CD4-positive, alpha-beta memory T cell (primary cell): ENCODE measurements around the gene S100A5. TPM values are rescaled to one million over a fixed set of nuclear protein-coding genes. Genes with fewer than 3 reads are reported as not detected.
A peak's percentile ranks its signal among the peaks of the same experiment; 100 is the strongest.

Experiments used
- CTCF ChIA-PET: fragments of 350-600 bp; sonication (Branson Sonifier 250); formaldehyde crosslinking; loops from one replicate; lab custom pipeline; 2021; ENCODE audit warnings: inconsistent platforms; ENCODE audit not compliant: partially characterized antibody; lab: Charles Lee
- POLR2A ChIA-PET: fragments of 350-600 bp; sonication (Branson Sonifier 250); formaldehyde crosslinking; loops from one replicate; lab custom pipeline; 2021; ENCODE audit not compliant: partially characterized antibody; lab: Charles Lee
- DNase-seq, 5 donors: peaks; one replicate each; pipeline versions ENCODE4 v3.0.0 to v3.0.0-alpha.2; 2020 to 2022; ENCODE audit warnings: mixed read lengths in 1 of 5
- H3K27ac ChIP-seq: one replicate; pipeline ENCODE4 v1.7.0; 2013; ENCODE audit warnings: low read depth, low read length
- H3K27me3 ChIP-seq: 2 replicates; pipeline ENCODE4 v1.7.0; 2013; ENCODE audit warnings: mild to moderate bottlenecking, low read length, moderate library complexity; ENCODE audit not compliant: insufficient read depth
- H3K36me3 ChIP-seq: 2 replicates; pipeline ENCODE4 v1.7.0; 2013; ENCODE audit warnings: mild to moderate bottlenecking, low read length, moderate library complexity; ENCODE audit not compliant: insufficient read depth
- H3K4me1 ChIP-seq: 2 replicates; pipeline ENCODE4 v1.7.0; 2013; ENCODE audit warnings: mild to moderate bottlenecking, low read length, moderate library complexity; ENCODE audit not compliant: insufficient read depth
- H3K4me3 ChIP-seq, 2 donors: one replicate each; pipeline ENCODE4 v1.7.0; 2013; ENCODE audit warnings: low read length in 2 of 2, mild to moderate bottlenecking in 1 of 2
- H3K9me3 ChIP-seq, 2 donors: one replicate each; pipeline ENCODE4 v1.7.0; 2013; ENCODE audit warnings: low read length in 2 of 2, control low read depth in 1 of 2; ENCODE audit not compliant: control insufficient read depth in 1 of 2
- H3K27ac Mint-ChIP-seq, 7 donors: one replicate each; pipeline ENCODE4 v1.8.0; 2020 to 2021; ENCODE audit warnings: mixed read lengths in 7 of 7, mild to moderate bottlenecking in 6 of 7, inconsistent platforms in 3 of 7, moderate library complexity in 3 of 7
- H3K27me3 Mint-ChIP-seq, 2 donors: one replicate each; pipeline ENCODE4 v1.8.0; 2020 to 2021; ENCODE audit warnings: mixed read lengths in 2 of 2
- H3K36me3 Mint-ChIP-seq, 2 donors: one replicate each; pipeline ENCODE4 v1.8.0; 2020 to 2021; ENCODE audit warnings: mixed read lengths in 2 of 2, inconsistent platforms in 1 of 2, mild to moderate bottlenecking in 1 of 2
- H3K4me1 Mint-ChIP-seq, 4 donors: one replicate each; pipeline ENCODE4 v1.8.0; 2020 to 2021; ENCODE audit warnings: mixed read lengths in 4 of 4, mild to moderate bottlenecking in 1 of 4
- H3K4me3 Mint-ChIP-seq, 8 donors: one replicate each; pipeline ENCODE4 v1.8.0; 2020 to 2021; ENCODE audit warnings: mixed read lengths in 8 of 8, mild to moderate bottlenecking in 7 of 8, moderate library complexity in 6 of 8, inconsistent platforms in 3 of 8
- H3K9me3 Mint-ChIP-seq, 8 donors: one replicate each; pipeline ENCODE4 v1.8.0; 2020 to 2021; ENCODE audit warnings: mixed read lengths in 8 of 8, mild to moderate bottlenecking in 5 of 8, inconsistent platforms in 3 of 8, moderate library complexity in 1 of 8
- intact Hi-C: fragments of 100-400 bp; cut with micrococcal nuclease; formaldehyde crosslinking; loops from one replicate; pipeline ENCODE4 v1.15.1; 2023
- polyA plus RNA-seq, 2 donors: library from polyadenylated mRNA; unstranded; fragments of 300-500 nt; fragmentation: Illumina TruSeq; gene quantifications; one replicate each; pipeline ENCODE4 v1.2.3, GENCODE V29; 2021
- total RNA-seq, 2 experiments: library from RNA; stranded (reverse); gene quantifications; one replicate each; pipeline ENCODE4 v1.2.3, GENCODE V29; 2021

S100A5 gene
- total and polyA plus RNA-seq, 4 experiments from 2014 or later: 0.93 to 1.8 (median 1.5) TPM; not detected in 1

GRCh38 chr1:153513666-153514065 lies 27.1 kb downstream of the S100A5 start:
- intact Hi-C loops: no loop called here
- no peak overlapping the region for H3K4me3 ChIP-seq
- H3K27ac ChIP-seq: no peak overlapping the region
- Mint-ChIP-seq H3K36me3 (no peaks in the 10 kb centered on the region), H3K4me1 (peaks cover 3 to 11% (median 6%) of the 10 kb centered on the region in 4 donors), H3K27ac (peak overlapping the region in 1 of 7 donors; percentile 36), H3K4me3 (no peak overlapping the region), H3K9me3 (no peaks in the 10 kb centered on the region), H3K27me3 (no peaks in the 10 kb centered on the region)
- no peaks in the 10 kb centered on the region for H3K36me3 ChIP-seq
- H3K4me1 ChIP-seq: peaks cover 10% of the 10 kb centered on the region
- no peaks in the 10 kb centered on the region for H3K27me3 ChIP-seq
- ChIA-PET POLR2A (no interaction called here), CTCF (interaction anchor here (0.7 to 12.4 kb wide), 5 partner anchors 19 to 100 kb away, joined by 3 to 243 read pairs (median 7); no protein-coding TSS in a partner anchor)
- no peak for DNase-seq
- H3K9me3 ChIP-seq: no peaks in the 10 kb centered on the region

DNA sequence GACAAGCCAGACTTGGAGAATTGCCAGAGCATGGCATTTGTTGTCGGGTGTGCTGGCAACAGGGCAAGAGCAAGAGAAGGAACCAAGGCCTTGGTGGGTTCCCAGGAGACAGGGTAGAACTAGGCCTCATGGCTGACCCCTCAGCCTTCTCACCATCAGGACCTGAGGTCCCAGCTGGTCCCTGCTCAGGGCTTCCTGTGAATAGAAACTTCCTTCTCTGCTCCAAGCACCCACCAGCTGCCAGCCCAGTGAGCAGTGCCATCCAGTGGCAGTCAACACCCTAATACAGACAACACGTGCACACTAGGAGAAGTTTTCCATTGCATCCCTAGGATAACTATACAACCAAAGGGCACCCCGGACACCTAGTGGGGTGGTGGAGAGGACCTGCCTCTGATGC lies 27.7 kb downstream of the S100A5 start:
- Mint-ChIP-seq H3K36me3 (no peaks in the 10 kb centered on the region), H3K27me3 (no peaks in the 10 kb centered on the region), H3K27ac (peak overlapping the region in 2 of 7 donors; percentile 36 to 68), H3K4me3 (no peak overlapping the region), H3K4me1 (peaks cover 3 to 11% (median 5%) of the 10 kb centered on the region in 4 donors), H3K9me3 (no peaks in the 10 kb centered on the region)
- DNase-seq: no peak
- Histone ChIP-seq H3K9me3 (no peaks in the 10 kb centered on the region), H3K4me1 (peaks cover 10% of the 10 kb centered on the region), H3K36me3 (no peaks in the 10 kb centered on the region), H3K27ac (no peak overlapping the region), H3K27me3 (no peaks in the 10 kb centered on the region), H3K4me3 (no peak overlapping the region)
- ChIA-PET POLR2A (no interaction called here), CTCF (interaction anchor here (0.7 to 12.4 kb wide), 3 partner anchors 19 to 58 kb away, joined by 3 to 243 read pairs (median 74); no protein-coding TSS in a partner anchor)
- intact Hi-C loops: no loop called here

DNA sequence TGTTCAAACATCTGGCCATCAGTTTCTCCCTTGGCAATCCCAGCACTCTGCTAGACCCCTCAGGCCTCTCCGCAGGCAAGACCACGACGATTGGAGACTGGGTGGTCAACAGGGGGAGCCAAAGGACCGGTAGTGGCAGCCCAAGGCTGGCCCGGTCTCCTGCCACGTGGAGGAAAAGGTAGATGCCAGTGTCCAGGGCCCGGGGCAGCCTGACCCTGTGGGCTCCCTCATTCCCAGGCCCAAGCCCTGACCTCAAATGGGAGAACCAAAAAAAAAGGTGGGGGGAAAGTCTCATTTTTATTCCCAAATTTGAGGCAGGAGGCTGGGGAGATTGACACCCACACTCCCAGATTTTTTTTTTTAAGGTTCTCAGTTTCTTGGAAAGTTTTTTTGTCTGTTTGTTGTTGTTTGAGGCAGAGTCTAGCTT lies 29.7 kb downstream of the S100A5 start:
- H3K4me1 Mint-ChIP-seq: peaks cover 3 to 8% (median 5%) of the 10 kb centered on the region in 4 donors
- no peaks in the 10 kb centered on the region for H3K27me3 Mint-ChIP-seq
- H3K9me3 Mint-ChIP-seq: no peaks in the 10 kb centered on the region
- H3K36me3 ChIP-seq: no peaks in the 10 kb centered on the region
- no peak overlapping the region for H3K27ac ChIP-seq
- peak; percentile 67 to 72 (median 69) for DNase-seq
- no peak overlapping the region for H3K4me3 Mint-ChIP-seq
- no peaks in the 10 kb centered on the region for H3K36me3 Mint-ChIP-seq
- H3K4me1 ChIP-seq: peaks cover 8% of the 10 kb centered on the region
- ChIA-PET CTCF (interaction anchor here (0.7 to 12.4 kb wide), 41 partner anchors 10 to 280 kb away, joined by 3 to 243 read pairs (median 4); partner anchors contain the start of genes CHTOP, S100A1, S100A13 and S100A14), POLR2A (interaction anchor here (1.1 to 3.3 kb wide), 6 partner anchors 21 to 480 kb away, joined by 3 to 18 read pairs (median 8); partner anchors contain the start of genes RPS27 and S100A6)
- peak overlapping the region in 3 of 7 donors; percentile 30 to 49 (median 32) for H3K27ac Mint-ChIP-seq
- H3K4me3 ChIP-seq: no peak overlapping the region
- no peaks in the 10 kb centered on the region for H3K27me3 ChIP-seq
- intact Hi-C loops: loop anchor here (1.0 to 2.0 kb wide), 3 partner anchors 22 to 476 kb away; partner anchors contain the start of gene RAB13
- H3K9me3 ChIP-seq: no peaks in the 10 kb centered on the region

DNA sequence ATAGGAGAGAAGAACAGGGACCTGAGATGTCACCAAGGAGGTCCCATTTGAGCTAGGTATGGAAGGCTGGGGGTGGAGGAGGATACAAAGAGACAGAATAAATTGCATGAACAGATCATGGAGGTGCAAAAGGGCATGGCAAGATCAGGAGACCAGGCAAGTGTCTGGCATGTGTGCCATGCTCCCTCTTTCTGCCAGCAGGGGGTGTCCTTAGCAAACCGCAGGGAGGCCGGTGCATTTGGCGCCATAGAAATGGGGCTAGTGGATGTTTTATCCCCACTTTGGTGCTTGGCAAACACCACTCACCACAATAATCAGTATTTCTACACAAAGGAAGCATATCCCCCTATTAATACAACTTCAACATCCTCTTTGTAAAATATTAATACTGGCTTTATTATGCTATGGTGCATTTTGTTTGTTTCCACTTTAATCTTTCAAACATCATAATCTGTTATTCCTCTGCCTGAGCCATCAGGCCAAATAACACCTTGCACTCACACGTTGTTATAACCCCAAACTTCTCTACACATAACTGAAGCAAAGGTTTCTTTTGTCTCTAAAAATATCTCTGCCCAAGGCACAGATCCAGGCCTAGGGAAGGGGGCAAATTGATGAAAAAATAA lies 30.9 kb downstream of the S100A5 start:
- intact Hi-C loops: loop anchor here (1.0 to 2.0 kb wide), 3 partner anchors 107 to 477 kb away; partner anchors contain the start of gene RAB13
- no peak overlapping the region for H3K4me3 Mint-ChIP-seq
- peak overlapping the region in 1 of 7 donors; percentile 19 for H3K27ac Mint-ChIP-seq
- H3K27ac ChIP-seq: no peak overlapping the region
- H3K4me1 ChIP-seq: no peaks in the 10 kb centered on the region
- no peaks in the 10 kb centered on the region for H3K36me3 ChIP-seq
- no peaks in the 10 kb centered on the region for H3K9me3 ChIP-seq
- H3K27me3 Mint-ChIP-seq: no peaks in the 10 kb centered on the region
- peaks cover 3 to 6% (median 5%) of the 10 kb centered on the region in 4 donors for H3K4me1 Mint-ChIP-seq
- no peaks in the 10 kb centered on the region for H3K9me3 Mint-ChIP-seq
- peak; percentile 52 to 66 (median 58) for DNase-seq
- POLR2A ChIA-PET: interaction anchor here (1.0 to 3.3 kb wide), 7 partner anchors 22 to 481 kb away, joined by 3 to 18 read pairs (median 8); partner anchors contain the start of genes RPS27, S100A5 and S100A6
- no peak overlapping the region for H3K4me3 ChIP-seq
- CTCF ChIA-PET: interaction anchor here (0.6 to 12.4 kb wide), 24 partner anchors 11 to 476 kb away, joined by 3 to 243 read pairs (median 4); partner anchors contain the start of genes RAB13, S100A14, S100A2 and S100A4
- no peaks in the 10 kb centered on the region for H3K36me3 Mint-ChIP-seq
- H3K27me3 ChIP-seq: no peaks in the 10 kb centered on the region

GRCh38 chr1:153509036-153509435 lies 31.7 kb downstream of the S100A5 start:
- POLR2A ChIA-PET: interaction anchor here (3.3 kb wide), 1 partner anchor 23 kb away, joined by 18 read pairs; no protein-coding TSS in a partner anchor
- Mint-ChIP-seq H3K27me3 (no peaks in the 10 kb centered on the region), H3K4me3 (no peak overlapping the region), H3K27ac (no peak overlapping the region), H3K4me1 (peaks cover 3 to 6% (median 5%) of the 10 kb centered on the region in 4 donors), H3K9me3 (no peaks in the 10 kb centered on the region), H3K36me3 (no peaks in the 10 kb centered on the region)
- H3K27me3 ChIP-seq: no peaks in the 10 kb centered on the region
- no peaks in the 10 kb centered on the region for H3K4me1 ChIP-seq
- intact Hi-C loops: loop anchor here (1.0 kb wide), 2 partner anchors 108 to 240 kb away; no protein-coding TSS in a partner anchor
- DNase-seq: no peak
- H3K4me3 ChIP-seq: no peak overlapping the region
- no peaks in the 10 kb centered on the region for H3K36me3 ChIP-seq
- no peak overlapping the region for H3K27ac ChIP-seq
- H3K9me3 ChIP-seq: no peaks in the 10 kb centered on the region
- CTCF ChIA-PET: interaction anchor here (1.1 to 12.4 kb wide), 10 partner anchors 12 to 225 kb away, joined by 3 to 243 read pairs (median 36); partner anchors contain the start of genes S100A14, S100A2 and S100A4

DNA sequence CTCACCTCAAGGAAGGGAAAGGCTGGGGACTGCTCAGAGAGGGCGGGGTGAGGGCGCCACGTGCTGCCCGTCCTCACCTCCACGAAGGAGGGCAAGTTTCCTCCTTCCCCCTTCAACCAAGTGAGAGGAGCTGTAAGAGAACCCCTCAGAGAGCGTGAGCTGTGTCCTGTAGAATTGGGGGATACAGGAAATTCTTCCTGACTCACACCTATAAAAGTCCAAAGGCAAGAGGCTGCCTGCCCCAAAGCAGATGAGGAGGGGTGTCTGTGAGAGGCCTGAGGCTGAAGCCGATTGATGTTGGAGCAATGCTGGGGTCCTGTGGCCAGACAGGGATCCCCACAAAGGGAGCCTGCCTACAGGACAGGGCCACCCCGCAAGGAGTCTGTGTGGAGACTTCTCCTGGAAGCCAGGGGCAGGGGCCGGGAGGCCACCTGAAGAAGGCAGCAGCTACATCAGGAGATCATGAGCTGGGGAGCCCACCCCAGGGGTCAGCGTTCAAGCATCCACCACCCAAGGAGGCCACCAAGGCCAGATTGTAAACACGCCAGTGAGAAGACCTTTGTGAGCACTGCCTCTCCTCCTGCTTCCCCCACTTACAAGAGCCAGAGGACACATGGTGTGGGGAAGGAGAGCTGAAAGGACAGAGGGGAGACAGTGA lies 32.7 kb downstream of the S100A5 start:
- DNase-seq: no peak
- Histone ChIP-seq H3K4me1 (no peaks in the 10 kb centered on the region), H3K27ac (no peak overlapping the region), H3K4me3 (no peak overlapping the region), H3K9me3 (no peaks in the 10 kb centered on the region), H3K36me3 (no peaks in the 10 kb centered on the region), H3K27me3 (no peaks in the 10 kb centered on the region)
- no peak overlapping the region for H3K4me3 Mint-ChIP-seq
- H3K36me3 Mint-ChIP-seq: no peaks in the 10 kb centered on the region
- H3K9me3 Mint-ChIP-seq: no peaks in the 10 kb centered on the region
- ChIA-PET CTCF (interaction anchor here (1.3 to 12.4 kb wide), 9 partner anchors 13 to 478 kb away, joined by 3 to 243 read pairs (median 11); partner anchors contain the start of genes RAB13, S100A14 and S100A2), POLR2A (interaction anchor here (1.0 kb wide), 1 partner anchor 61 kb away, joined by 3 read pairs; no protein-coding TSS in a partner anchor)
- intact Hi-C loops: no loop called here
- H3K4me1 Mint-ChIP-seq: peaks cover 3 to 6% (median 5%) of the 10 kb centered on the region in 4 donors
- H3K27ac Mint-ChIP-seq: peak overlapping the region in 1 of 7 donors; percentile 68
- H3K27me3 Mint-ChIP-seq: no peaks in the 10 kb centered on the region
